H1 (cell line): ENCODE measurements around the gene MYO5A.

Experiments
- EP300 ChIP-seq, 2 experiments: IDR thresholded peaks; 1 replicate in 1 of 2; 2 replicates in 1 of 2; pipeline ENCODE4 v1.6.1; 2011 to 2012; ENCODE audit warnings: low read depth in 2 of 2, low read length in 2 of 2, mild to moderate bottlenecking in 2 of 2, borderline replicate concordance in 1 of 2, inconsistent platforms in 1 of 2, moderate library complexity in 1 of 2
- GABPA ChIP-seq: IDR thresholded peaks from 2 replicates; pipeline ENCODE4 v1.6.1; 2011; ENCODE audit warnings: mild to moderate bottlenecking, low read length, moderate library complexity, borderline replicate concordance; ENCODE audit not compliant: insufficient read depth
- HDAC2 ChIP-seq, 2 experiments: fragments of 300-600 bp in 1 of 2; sonication (generic) in 1 of 2; IDR thresholded peaks; 2 replicates each; pipeline ENCODE4 v1.6.1; 2011 to 2012; ENCODE audit warnings: low read depth in 2 of 2, low read length in 2 of 2, mild to moderate bottlenecking in 2 of 2, moderate library complexity in 2 of 2, borderline replicate concordance in 1 of 2, inconsistent platforms in 1 of 2
- HDAC6 ChIP-seq: IDR thresholded peaks from one replicate; pipeline ENCODE4 v1.7.1; 2012; ENCODE audit warnings: low read depth, mild to moderate bottlenecking, inconsistent platforms, low read length, moderate library complexity
- SUZ12 ChIP-seq: fragments of 200-600 bp; sonication (generic); IDR thresholded peaks from 2 replicates; pipeline ENCODE4 v1.6.1; 2012; ENCODE audit warnings: mild to moderate bottlenecking, inconsistent platforms, low read length, moderate library complexity, mixed read lengths
- TCF12 ChIP-seq: IDR thresholded peaks from 2 replicates; pipeline ENCODE4 v1.6.1; 2011; ENCODE audit warnings: low read depth, mild to moderate bottlenecking, low read length
- YY1 ChIP-seq: IDR thresholded peaks from 2 replicates; pipeline ENCODE4 v1.6.1; 2011; ENCODE audit warnings: low read depth, mild to moderate bottlenecking, low read length
- TF ChIP-seq, protein P1 (sequence below), 3 experiments: IDR thresholded peaks; 1 replicate in 2 of 3; 2 replicates in 1 of 3; pipeline versions ENCODE4 v1.5.1 to v1.6.1; 2011; ENCODE audit warnings: low read length in 3 of 3, mild to moderate bottlenecking in 3 of 3, inconsistent platforms in 2 of 3, low read depth in 1 of 3, moderate library complexity in 1 of 3; ENCODE audit not compliant: insufficient read depth in 1 of 3; ENCODE audit errors: control extremely low read depth in 1 of 3

GRCh38 chr15:52391069-52391468 is 137.6 kb downstream of the MYO5A start:
- TF ChIP-seq GABPA = no peak
- no peak for TF ChIP-seq HDAC6
- TF ChIP-seq YY1 = no peak
- no peak for TF ChIP-seq HDAC2 (IDR thresholded peaks at IDR 0.05; ENCODE audit: borderline replicate concordance in 1 of 2, low read depth in 2 of 2, low read length in 2 of 2)
- TF ChIP-seq, protein P1, sequence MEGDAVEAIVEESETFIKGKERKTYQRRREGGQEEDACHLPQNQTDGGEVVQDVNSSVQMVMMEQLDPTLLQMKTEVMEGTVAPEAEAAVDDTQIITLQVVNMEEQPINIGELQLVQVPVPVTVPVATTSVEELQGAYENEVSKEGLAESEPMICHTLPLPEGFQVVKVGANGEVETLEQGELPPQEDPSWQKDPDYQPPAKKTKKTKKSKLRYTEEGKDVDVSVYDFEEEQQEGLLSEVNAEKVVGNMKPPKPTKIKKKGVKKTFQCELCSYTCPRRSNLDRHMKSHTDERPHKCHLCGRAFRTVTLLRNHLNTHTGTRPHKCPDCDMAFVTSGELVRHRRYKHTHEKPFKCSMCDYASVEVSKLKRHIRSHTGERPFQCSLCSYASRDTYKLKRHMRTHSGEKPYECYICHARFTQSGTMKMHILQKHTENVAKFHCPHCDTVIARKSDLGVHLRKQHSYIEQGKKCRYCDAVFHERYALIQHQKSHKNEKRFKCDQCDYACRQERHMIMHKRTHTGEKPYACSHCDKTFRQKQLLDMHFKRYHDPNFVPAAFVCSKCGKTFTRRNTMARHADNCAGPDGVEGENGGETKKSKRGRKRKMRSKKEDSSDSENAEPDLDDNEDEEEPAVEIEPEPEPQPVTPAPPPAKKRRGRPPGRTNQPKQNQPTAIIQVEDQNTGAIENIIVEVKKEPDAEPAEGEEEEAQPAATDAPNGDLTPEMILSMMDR (IDR thresholded peaks at IDR 0.05; ENCODE audit: control extremely low read depth in 1 of 3, insufficient read depth in 1 of 3, low read depth in 1 of 3, low read length in 3 of 3) = no peak
- no peak for TF ChIP-seq EP300 (IDR thresholded peaks at IDR 0.05; ENCODE audit: borderline replicate concordance in 1 of 2, low read depth in 2 of 2, low read length in 2 of 2)
- no peak for TF ChIP-seq SUZ12
- TF ChIP-seq TCF12 = no peak
